Measurements from ENCODE around the gene PSME3. TPM values are rescaled to one million over a fixed set of nuclear protein-coding genes. Genes with fewer than 3 reads are reported as not detected.

The PSME3 gene
- polyA plus RNA-seq, 1 donor from 2014 or later = 116 TPM

DNA sequence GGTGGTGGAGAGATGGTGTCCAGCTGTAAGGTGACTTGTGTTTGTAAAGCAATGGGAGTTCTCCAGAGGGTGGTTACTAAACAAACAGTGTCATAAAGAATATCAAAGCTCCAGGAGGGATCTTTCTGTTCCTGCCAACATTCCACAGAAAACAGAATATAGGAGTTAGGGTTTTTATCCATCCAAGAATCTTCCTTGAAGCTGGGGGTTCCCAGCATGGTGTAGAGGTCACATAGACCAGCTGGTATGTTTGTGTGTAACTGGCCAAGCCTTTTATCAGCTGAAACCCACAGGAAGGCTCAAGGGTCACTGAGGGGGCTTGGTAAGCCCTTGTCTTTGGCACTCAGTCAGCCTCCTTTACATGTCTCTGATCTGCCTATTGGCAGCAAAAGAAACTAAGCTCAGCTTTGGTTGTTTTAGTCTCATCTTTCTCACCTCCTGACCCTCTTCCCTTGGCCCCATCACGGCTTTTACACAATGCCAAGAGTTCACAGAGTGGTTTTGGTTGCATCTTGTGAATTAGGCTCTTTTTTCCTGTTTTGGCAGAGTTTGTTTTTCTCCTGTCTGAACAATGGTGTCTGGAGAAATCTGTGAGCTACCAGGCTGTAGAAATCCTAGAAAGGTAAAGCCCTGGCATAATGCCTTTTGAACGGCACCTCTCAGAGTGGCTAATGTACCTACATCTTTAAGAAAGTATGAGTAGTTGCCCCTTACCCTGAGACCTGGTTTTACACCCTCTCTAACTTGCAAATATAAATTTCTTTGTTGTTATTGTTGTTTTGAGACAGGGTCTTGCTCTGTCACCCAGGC is 29.9 kb upstream of the PSME3 start:
- no peak overlapping the region for H3K27ac Mint-ChIP-seq
- H3K9me3 Mint-ChIP-seq = no peaks in the 10 kb centered on the region
- H3K4me3 Mint-ChIP-seq = no peak overlapping the region
- peaks cover 4 to 6% (median 5%) of the 10 kb centered on the region in 3 donors for H3K4me1 Mint-ChIP-seq
- H3K27me3 Mint-ChIP-seq = no peaks in the 10 kb centered on the region
- peaks cover 4% of the 10 kb centered on the region for H3K36me3 Mint-ChIP-seq

DNA sequence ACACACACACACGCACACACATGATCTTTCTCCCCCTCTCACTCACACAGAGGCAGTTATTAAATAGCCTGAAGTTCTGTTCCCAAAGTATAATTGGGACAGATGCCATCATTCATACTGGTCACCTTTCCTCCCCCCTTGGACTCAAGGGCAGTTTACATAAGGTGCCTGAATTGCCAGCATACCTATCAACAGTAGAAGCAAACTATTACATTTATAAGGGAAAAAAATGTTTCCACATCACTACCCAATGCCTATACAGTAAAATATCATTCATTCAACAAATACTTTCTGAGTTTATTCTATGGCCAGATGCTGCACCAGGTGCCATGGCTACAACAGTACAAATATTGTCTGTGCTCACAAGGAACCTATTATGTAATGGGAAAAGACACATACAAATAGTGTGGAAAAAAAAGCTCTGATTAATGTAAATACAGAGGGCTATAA is 28.3 kb upstream of the PSME3 start:
- Mint-ChIP-seq H3K27me3 (no peaks in the 10 kb centered on the region), H3K4me3 (no peak overlapping the region), H3K27ac (no peak overlapping the region), H3K4me1 (no peaks in the 10 kb centered on the region), H3K36me3 (no peaks in the 10 kb centered on the region), H3K9me3 (no peaks in the 10 kb centered on the region)

DNA sequence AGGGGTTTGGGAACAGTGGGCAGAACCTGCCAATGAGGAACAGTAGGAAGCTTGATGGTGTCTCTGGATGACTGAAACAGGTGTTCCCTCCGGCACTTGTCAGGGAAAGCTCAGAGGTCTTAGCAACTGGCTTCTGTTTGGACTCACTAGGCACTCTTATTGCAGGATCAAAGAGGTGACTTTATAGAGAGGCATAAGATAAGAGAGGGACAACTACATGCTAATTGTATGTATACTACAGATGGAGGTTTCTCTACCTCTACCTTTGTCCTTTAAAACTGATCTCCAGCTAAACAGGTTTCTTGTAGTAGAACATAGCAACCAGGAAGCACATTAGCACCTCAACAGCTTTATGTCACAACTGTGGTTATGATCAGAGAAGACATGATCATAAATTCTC is 26.9 kb upstream of the PSME3 start:
- H3K27me3 Mint-ChIP-seq = no peaks in the 10 kb centered on the region
- H3K4me3 Mint-ChIP-seq = no peak overlapping the region
- no peaks in the 10 kb centered on the region for H3K4me1 Mint-ChIP-seq
- no peaks in the 10 kb centered on the region for H3K9me3 Mint-ChIP-seq
- no peak overlapping the region for H3K27ac Mint-ChIP-seq
- no peaks in the 10 kb centered on the region for H3K36me3 Mint-ChIP-seq

DNA sequence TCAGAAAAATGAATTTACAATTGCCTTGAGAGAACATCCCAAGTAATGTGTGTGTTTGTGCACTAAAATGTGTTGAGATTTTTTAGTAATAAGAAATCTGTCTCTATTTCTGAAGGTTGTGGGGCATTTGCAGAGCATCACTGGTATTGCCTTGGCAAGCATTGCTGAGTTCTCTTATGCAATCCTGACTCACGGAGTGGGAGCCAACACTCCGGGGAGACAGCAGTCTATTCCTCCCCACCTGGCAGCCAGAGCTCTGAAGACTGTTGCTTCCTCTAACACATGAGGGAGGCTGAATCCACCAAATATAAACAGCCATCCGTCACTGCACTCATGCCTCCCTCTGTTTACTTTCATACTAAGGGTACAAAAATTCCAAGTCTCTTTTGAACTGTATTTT is 23.9 kb upstream of the PSME3 start:
- no peaks in the 10 kb centered on the region for H3K27me3 Mint-ChIP-seq
- H3K4me3 Mint-ChIP-seq = no peak overlapping the region
- no peaks in the 10 kb centered on the region for H3K36me3 Mint-ChIP-seq
- no peaks in the 10 kb centered on the region for H3K9me3 Mint-ChIP-seq
- H3K4me1 Mint-ChIP-seq = peaks cover 0 to 1% (median 0%) of the 10 kb centered on the region in 3 donors
- peak overlapping the region in 1 of 3 donors; percentile 86 for H3K27ac Mint-ChIP-seq

DNA sequence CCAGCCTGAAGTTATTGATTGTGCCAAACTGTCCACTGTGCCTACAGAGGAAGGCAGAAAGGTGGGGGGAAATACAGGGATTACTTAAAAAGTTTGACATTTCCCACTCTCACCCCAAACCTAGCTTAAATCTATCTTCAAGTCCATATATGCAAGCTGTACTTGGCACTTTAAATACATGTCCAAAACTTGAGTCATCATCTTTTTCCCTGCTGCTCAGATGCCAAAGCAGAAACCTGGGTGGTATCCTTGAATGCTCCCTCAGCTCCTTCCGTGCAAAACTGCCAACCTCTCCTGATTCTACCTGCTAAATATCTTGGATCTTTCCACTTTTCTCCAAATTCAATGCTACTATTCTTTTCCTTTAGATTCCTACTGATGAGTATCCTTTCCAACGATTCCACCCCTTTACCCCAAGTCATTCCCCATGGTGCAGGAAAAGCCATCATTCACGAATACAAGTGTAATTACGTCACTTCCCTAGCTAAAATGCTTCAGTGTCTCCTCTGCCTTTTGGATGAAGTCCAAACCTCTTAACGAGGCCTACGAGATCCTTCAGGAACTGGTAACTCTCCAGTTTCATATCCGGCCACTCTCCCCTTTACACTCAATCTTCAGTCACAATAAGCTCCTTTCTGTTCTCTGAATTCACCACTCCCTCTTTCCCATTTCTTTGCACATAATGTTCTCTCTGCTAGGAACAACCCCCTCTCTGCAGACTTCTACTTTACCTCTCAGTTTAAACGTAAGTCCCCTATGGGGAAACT is 18.4 kb upstream of the PSME3 start:
- peaks cover 8% of the 10 kb centered on the region for H3K36me3 Mint-ChIP-seq
- H3K9me3 Mint-ChIP-seq = no peaks in the 10 kb centered on the region
- no peaks in the 10 kb centered on the region for H3K27me3 Mint-ChIP-seq
- H3K4me3 Mint-ChIP-seq = no peak overlapping the region
- peaks cover 0 to 1% (median 1%) of the 10 kb centered on the region in 3 donors for H3K4me1 Mint-ChIP-seq
- no peak overlapping the region for H3K27ac Mint-ChIP-seq

DNA sequence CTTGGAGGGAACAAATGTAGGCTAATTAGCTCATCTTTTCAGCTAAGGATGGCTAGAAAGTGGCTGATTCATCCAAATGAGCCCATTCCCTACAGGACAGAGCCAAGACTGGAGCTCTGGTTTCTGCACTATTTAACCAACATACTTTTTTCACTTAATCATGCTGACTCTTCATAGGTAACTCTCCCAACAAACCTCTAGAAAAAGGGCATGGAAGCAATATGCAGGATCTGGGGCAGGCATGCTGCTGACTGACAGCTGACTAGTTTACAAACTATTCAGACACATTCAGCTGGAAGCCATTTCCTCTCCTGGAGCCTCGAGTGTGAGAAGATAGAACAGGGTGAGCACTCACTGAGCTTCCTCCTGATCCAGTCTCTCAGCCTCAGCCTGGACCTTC is 15.3 kb upstream of the PSME3 start:
- Mint-ChIP-seq H3K9me3 (no peaks in the 10 kb centered on the region), H3K4me3 (peak overlapping the region in 1 of 4 donors; percentile 23), H3K36me3 (peaks cover 8% of the 10 kb centered on the region), H3K27me3 (no peaks in the 10 kb centered on the region), H3K4me1 (peaks cover 4 to 16% (median 7%) of the 10 kb centered on the region in 3 donors), H3K27ac (no peak overlapping the region)

DNA sequence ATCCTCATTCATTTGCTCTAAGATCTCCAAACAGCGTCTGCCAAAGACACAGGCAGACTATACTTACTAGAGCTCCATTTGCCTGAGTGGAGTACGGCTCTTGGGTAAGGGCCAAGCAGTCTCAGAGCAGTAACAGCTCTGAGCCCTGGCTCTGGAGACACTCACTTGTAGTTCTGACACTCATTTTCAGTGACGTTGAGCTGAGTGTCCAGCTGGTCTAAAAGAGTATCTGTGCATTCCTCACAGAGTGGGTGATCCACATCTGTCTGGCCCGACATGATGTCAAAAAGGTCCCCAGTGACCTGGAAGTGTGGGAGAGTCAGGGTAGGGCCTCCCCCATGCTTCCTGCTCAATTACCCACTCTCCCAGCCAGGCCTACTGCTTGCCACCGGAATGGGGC is 14.8 kb upstream of the PSME3 start:
- Mint-ChIP-seq H3K36me3 (peaks cover 8% of the 10 kb centered on the region), H3K27me3 (no peaks in the 10 kb centered on the region), H3K27ac (no peak overlapping the region), H3K4me3 (no peak overlapping the region), H3K9me3 (no peaks in the 10 kb centered on the region), H3K4me1 (peaks cover 5 to 17% (median 7%) of the 10 kb centered on the region in 3 donors)

DNA sequence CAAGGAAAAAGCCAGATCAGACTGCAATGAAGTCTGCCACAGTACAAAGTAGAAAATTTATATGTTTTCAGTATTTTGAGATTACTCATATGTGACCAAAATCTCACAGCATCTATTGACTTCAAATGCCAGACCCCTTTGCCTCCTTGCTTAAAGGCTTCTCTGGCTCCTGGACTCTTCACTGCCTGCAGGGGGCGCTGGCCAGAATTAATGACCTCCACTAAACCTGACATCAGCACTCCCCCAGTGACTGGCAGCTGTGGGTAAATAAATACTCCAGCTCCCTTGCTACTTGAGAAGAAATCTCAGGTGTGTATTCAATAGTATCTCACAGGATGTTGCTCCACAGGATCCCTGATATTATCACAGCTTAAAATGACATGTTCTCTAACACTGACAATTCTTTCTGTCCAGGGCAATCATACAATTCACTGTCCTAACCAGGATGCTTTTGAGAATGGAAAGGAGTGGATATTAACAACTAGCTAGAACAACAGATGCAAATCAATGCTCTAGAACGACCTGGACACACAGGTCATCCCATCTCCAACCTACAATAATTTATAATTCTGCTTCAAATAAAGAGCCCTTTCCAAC is 13.2 kb upstream of the PSME3 start:
- H3K9me3 Mint-ChIP-seq = no peaks in the 10 kb centered on the region
- peaks cover 8% of the 10 kb centered on the region for H3K36me3 Mint-ChIP-seq
- no peaks in the 10 kb centered on the region for H3K27me3 Mint-ChIP-seq
- peak overlapping the region in 1 of 4 donors; percentile 80 for H3K4me3 Mint-ChIP-seq
- peak overlapping the region in 1 of 3 donors; percentile 22 for H3K27ac Mint-ChIP-seq
- H3K4me1 Mint-ChIP-seq = peaks cover 11 to 28% (median 13%) of the 10 kb centered on the region in 3 donors

DNA sequence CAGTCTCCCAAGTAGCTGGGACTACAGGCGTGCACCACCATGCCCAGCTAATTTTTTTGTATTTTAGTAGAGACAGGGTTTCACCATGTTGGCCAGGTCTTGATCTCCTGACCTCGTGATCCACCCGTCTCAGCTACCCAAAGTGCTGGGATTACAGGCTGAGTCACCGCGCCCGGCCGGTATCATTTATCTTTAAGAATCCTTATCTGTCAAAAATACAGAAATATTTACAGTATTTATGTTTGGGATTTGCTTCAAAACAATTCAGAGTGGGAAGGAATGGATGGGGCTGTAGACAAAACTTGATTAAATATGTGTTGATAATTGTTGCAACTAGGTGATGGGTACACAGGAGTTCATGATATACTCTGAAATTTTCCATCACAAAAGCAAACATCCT is 12.0 kb upstream of the PSME3 start:
- H3K27me3 Mint-ChIP-seq = no peaks in the 10 kb centered on the region
- peak overlapping the region in 2 of 3 donors; percentile 39 to 61 for H3K27ac Mint-ChIP-seq
- no peaks in the 10 kb centered on the region for H3K9me3 Mint-ChIP-seq
- H3K4me3 Mint-ChIP-seq = peak overlapping the region in 1 of 4 donors; percentile 85
- peaks cover 11 to 28% (median 13%) of the 10 kb centered on the region in 3 donors for H3K4me1 Mint-ChIP-seq
- peaks cover 5% of the 10 kb centered on the region for H3K36me3 Mint-ChIP-seq

DNA sequence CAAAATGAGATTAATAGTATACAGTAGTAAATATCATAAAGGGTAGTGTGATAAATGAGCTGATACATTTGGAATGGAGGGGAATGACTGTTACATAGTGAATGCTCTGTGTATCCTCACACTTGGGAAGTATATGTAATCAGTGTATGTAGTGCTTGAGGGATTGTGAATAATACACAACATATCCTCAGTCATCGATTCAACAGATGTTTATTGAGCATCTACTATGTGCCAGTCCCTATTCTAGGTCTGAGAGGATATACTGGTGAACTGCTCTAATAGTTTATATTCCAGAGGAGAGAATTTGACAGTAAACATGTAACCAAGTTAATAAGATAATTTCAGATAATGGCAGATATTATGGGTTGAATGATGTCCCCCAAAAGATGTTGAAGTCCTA is 5.7 kb upstream of the PSME3 start:
- Mint-ChIP-seq H3K36me3 (peaks cover 2% of the 10 kb centered on the region), H3K4me1 (peaks cover 6 to 17% (median 12%) of the 10 kb centered on the region in 3 donors), H3K4me3 (peak overlapping the region in 1 of 4 donors; percentile 13), H3K27ac (peak overlapping the region in 1 of 3 donors; percentile 86), H3K9me3 (no peaks in the 10 kb centered on the region), H3K27me3 (peaks cover 2% of the 10 kb centered on the region)

DNA sequence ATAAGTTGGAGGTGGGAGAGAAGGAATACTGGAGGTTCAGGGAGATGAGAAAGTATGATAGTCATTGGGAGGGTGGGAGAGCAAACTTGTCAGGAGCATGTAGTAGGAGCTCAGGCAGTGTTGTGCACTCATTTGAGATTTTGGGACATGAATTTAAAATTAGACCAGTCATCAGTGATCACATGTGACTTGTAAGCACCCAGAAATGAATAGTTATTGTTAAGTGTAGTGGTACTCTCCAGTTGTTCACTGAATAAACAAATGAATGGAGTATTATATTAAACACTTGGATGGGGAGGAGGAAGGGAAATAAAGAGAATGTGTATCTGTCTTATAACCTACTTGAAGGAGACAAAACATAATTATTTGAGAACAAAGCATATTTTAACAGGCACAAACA is 2.2 kb upstream of the PSME3 start:
- peaks cover 10 to 17% (median 14%) of the 10 kb centered on the region in 3 donors for H3K4me1 Mint-ChIP-seq
- peaks cover 2% of the 10 kb centered on the region for H3K36me3 Mint-ChIP-seq
- peaks cover 2% of the 10 kb centered on the region for H3K27me3 Mint-ChIP-seq
- H3K4me3 Mint-ChIP-seq = peak overlapping the region in 2 of 4 donors; percentile 53 to 84
- H3K27ac Mint-ChIP-seq = peak overlapping the region in 1 of 3 donors; percentile 47
- H3K9me3 Mint-ChIP-seq = no peaks in the 10 kb centered on the region

DNA sequence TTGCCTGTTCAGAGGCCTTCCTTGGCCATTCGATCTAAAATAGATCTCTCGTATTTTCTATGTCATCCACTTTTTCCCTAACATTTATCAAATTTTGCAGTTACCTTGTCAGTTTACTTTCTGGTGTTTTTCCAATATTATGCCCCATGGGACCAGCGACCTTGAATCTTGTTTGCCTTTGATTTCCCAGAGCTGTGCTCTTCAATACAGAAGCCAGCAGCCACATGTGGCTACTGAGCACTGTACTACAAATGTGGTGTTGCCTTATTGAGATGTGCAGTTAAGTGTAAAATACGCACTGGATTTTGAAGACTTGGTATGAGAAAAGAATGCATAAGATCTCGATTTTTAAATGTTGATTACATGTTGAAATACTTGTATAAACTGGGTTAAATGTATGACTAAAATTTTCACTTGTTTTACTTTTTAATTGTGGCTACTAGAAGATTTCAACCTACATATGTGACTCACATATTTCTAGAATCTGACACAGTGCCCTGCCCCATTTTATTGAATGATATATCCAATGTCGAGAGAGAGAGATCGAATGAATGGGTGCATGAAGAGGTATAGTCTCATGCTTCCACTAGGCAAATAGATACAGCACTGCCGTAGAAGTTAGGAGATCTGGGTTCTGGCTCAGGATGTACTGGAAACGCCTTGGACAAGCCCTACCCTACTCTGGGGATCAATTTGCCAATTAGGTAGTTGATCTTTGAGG is 824 bp upstream of the PSME3 start:
- H3K4me3 Mint-ChIP-seq = peak overlapping the region; percentile 96 to 99 (median 98)
- no peaks in the 10 kb centered on the region for H3K9me3 Mint-ChIP-seq
- H3K27ac Mint-ChIP-seq = peak overlapping the region; percentile 99 to 100 (median 99)
- H3K4me1 Mint-ChIP-seq = peaks cover 10 to 17% (median 14%) of the 10 kb centered on the region in 3 donors
- peaks cover 2% of the 10 kb centered on the region for H3K27me3 Mint-ChIP-seq
- no peaks in the 10 kb centered on the region for H3K36me3 Mint-ChIP-seq

DNA sequence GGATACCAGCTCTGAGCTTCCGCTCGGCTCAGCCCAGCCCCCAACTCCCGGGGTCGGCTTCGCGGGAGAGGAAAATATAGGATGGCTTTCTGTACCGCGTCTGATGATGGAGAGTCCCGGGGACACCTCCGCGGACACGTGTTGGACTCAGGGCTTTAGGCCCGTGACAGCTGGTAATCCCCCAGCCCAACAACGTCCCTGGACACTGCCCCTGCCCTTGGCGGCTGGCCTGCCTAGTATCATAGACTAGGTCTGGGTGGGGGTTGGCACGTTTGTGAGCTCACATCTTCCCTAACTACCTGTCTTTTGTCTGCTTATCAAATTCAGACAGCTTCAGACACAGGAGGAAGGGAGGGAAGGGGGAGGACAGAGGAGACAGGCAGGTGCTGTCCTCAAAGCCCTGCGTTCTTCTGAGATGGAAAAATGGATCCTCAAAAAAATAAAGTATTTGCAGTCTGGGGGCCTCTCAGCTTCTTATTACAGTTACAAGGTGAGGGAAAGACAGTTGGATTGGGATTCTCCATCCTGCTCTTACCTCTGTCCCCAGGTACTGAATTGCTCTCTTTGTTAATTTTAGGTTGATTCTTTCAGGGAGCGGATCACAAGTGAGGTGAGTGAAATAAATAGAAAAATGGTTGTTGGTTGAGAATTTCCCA is 698 bp downstream of the PSME3 start:
- peak overlapping the region; percentile 96 to 99 (median 98) for H3K4me3 Mint-ChIP-seq

DNA sequence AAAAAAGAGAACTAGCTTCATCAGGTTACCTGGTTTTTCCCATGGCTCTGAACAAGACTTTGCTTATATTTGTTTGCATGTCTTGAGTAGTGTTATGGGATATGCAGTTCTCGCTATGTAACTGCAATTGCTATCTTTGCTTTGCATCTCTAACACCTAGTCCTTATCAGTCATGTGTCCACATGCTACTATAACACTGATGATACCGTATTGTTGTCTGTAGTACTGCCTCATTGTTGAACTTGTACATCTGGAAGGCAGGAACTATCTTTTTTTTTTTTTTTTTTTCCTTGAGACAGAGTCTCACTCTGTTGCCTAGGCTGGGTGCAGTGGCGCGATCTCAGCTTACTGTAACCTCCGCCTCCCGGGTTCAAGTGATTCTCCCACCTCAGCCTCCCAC is 2.5 kb downstream of the PSME3 start:
- peaks cover 3% of the 10 kb centered on the region for H3K36me3 Mint-ChIP-seq
- peaks cover 12 to 17% (median 14%) of the 10 kb centered on the region in 3 donors for H3K4me1 Mint-ChIP-seq
- no peaks in the 10 kb centered on the region for H3K27me3 Mint-ChIP-seq
- no peaks in the 10 kb centered on the region for H3K9me3 Mint-ChIP-seq
- peak overlapping the region in 1 of 3 donors; percentile 56 for H3K27ac Mint-ChIP-seq
- peak overlapping the region in 1 of 4 donors; percentile 99 for H3K4me3 Mint-ChIP-seq

More for the DNA sequence above, 698 bp downstream of the PSME3 start:
- Mint-ChIP-seq H3K9me3 (no peaks in the 10 kb centered on the region), H3K36me3 (no peaks in the 10 kb centered on the region), H3K4me1 (peaks cover 12 to 17% (median 14%) of the 10 kb centered on the region in 3 donors), H3K27me3 (no peaks in the 10 kb centered on the region), H3K27ac (peak overlapping the region; percentile 99 to 100 (median 99))

All from IgD-negative memory B cell (primary cell).